ENCODE results near the gene ACOT7. TPM values are rescaled to one million over a fixed set of nuclear protein-coding genes. Genes with fewer than 3 reads are reported as not detected.

The ACOT7 gene
- total RNA-seq, 1 experiment from 2014 or later: 70.2 TPM

DNA sequence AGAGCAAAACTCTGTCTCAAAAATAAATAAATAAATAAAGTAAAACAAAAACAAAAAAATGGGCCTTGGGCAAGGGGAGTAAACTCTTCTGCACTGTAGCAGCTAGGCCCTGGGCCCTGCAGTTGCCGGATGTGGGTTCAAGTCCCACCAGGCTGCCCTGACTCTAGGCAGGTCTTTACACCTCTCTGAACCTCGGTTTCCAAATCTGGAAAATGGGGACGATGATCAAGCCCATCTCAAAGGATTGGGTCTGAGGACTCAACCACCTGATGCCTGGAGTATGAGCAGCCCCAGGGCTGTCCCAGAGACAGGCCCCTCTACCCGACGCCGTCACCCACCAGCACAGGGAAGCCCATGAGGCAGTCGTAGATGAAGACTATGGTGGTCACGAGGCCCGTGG, 140.2 kb downstream of the ACOT7 start:
- H3K4me2 ChIP-seq: no peak overlapping the region
- intact Hi-C loops (cut with micrococcal nuclease; ENCODE audit: unreplicated experiment): no loop called here
- ChIA-PET POLR2A (ENCODE audit: unreplicated experiment) (no interaction called here), CTCF (no interaction called here)
- no peaks in the 10 kb centered on the region for H4K20me1 ChIP-seq (ENCODE audit: insufficient read depth)
- DNase-seq: no peak
- TF ChIP-seq CTCF (conservative IDR thresholded peaks at IDR 0.05) (no peak), EZH2 (IDR thresholded peaks at IDR 0.05; ENCODE audit: low read depth) (no peak)
- H3K27ac ChIP-seq: no peak overlapping the region
- no peaks in the 10 kb centered on the region for H3K27me3 ChIP-seq (ENCODE audit: insufficient read depth, low read depth)
- no TSS peak for BruUV-seq (replicated peaks)
- H3K79me2 ChIP-seq (ENCODE audit: low read depth): no peaks in the 10 kb centered on the region
- H3K36me3 ChIP-seq (ENCODE audit: low read depth): no peaks in the 10 kb centered on the region
- H3K4me1 ChIP-seq (replicated peaks; ENCODE audit: insufficient read depth): no peaks in the 10 kb centered on the region
- no peaks in the 10 kb centered on the region for H3K9me2 ChIP-seq (ENCODE audit: insufficient read depth)
- no peak overlapping the region for H2AFZ ChIP-seq
- no peaks in the 10 kb centered on the region for H3K9me3 ChIP-seq (ENCODE audit: insufficient read depth, low read depth)
- no peak overlapping the region for H3K4me3 ChIP-seq
- no peaks in the 10 kb centered on the region for H3F3A ChIP-seq (ENCODE audit: insufficient read depth, low read depth)

GRCh38 chr1:6252374-6252710, 141.2 kb downstream of the ACOT7 start:
- Histone ChIP-seq H2AFZ (no peak overlapping the region), H3K4me3 (no peak overlapping the region), H3K27me3 (ENCODE audit: insufficient read depth, low read depth) (no peaks in the 10 kb centered on the region), H3K4me1 (replicated peaks; ENCODE audit: insufficient read depth) (no peaks in the 10 kb centered on the region), H3F3A (ENCODE audit: insufficient read depth, low read depth) (no peaks in the 10 kb centered on the region), H3K27ac (no peak overlapping the region), H3K4me2 (no peak overlapping the region), H3K79me2 (ENCODE audit: low read depth) (no peaks in the 10 kb centered on the region), H4K20me1 (ENCODE audit: insufficient read depth) (no peaks in the 10 kb centered on the region), H3K9me2 (ENCODE audit: insufficient read depth) (no peaks in the 10 kb centered on the region), H3K9me3 (ENCODE audit: insufficient read depth, low read depth) (no peaks in the 10 kb centered on the region), H3K36me3 (ENCODE audit: low read depth) (no peaks in the 10 kb centered on the region)
- DNase-seq: no peak
- ChIA-PET CTCF (no interaction called here), POLR2A (ENCODE audit: unreplicated experiment) (no interaction called here)
- BruUV-seq (replicated peaks): no TSS peak
- TF ChIP-seq CTCF (conservative IDR thresholded peaks at IDR 0.05) (no peak), EZH2 (IDR thresholded peaks at IDR 0.05; ENCODE audit: low read depth) (no peak)
- intact Hi-C loops (cut with micrococcal nuclease; ENCODE audit: unreplicated experiment): no loop called here

DNA sequence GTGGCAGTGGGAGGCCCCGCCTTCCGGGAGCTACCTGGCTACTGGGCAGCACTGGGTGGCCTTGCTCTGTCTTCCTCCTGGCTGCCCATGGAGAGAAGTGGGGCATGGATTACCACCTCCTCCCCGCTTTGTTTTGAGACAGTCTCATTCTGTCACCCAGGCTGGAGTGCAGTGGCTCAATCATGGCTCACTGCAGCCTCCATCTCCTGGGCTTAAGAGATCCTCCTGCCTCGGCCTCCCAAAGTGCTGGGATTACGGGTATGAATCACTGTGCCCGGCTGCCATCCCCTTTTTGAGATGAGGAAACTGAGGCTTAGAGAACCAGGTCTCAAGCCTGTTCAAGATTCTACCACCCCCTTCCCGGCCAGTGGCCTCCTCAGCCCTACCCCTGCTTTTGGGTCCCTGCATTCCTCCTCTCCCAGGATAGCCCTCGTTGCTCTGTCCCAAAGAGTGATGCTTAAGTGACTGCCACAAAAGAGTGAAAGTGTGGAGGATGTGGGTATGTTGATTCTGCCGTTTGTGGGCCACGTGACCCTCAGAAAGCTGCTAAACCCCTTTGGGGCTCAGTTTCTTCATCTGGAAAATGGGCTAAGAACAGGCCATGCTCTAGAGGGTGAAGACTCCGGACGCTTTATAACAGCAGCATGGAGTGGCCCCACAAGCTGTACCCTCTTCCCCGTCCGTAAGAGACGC, 141.7 kb downstream of the ACOT7 start:
- CTCF ChIA-PET: no interaction called here

More for the DNA sequence above, 141.7 kb downstream of the ACOT7 start:
- H3K36me3 ChIP-seq (ENCODE audit: low read depth): no peaks in the 10 kb centered on the region
- H3K4me2 ChIP-seq: no peak overlapping the region
- H2AFZ ChIP-seq: no peak overlapping the region
- no peak for DNase-seq
- no peaks in the 10 kb centered on the region for H3K27me3 ChIP-seq (ENCODE audit: insufficient read depth, low read depth)
- H3K27ac ChIP-seq: no peak overlapping the region
- BruUV-seq (replicated peaks): no TSS peak
- no peaks in the 10 kb centered on the region for H3K4me1 ChIP-seq (replicated peaks; ENCODE audit: insufficient read depth)
- TF ChIP-seq CTCF (conservative IDR thresholded peaks at IDR 0.05) (no peak), EZH2 (IDR thresholded peaks at IDR 0.05; ENCODE audit: low read depth) (no peak)
- no peaks in the 10 kb centered on the region for H3K9me3 ChIP-seq (ENCODE audit: insufficient read depth, low read depth)
- POLR2A ChIA-PET (ENCODE audit: unreplicated experiment): no interaction called here
- no peaks in the 10 kb centered on the region for H4K20me1 ChIP-seq (ENCODE audit: insufficient read depth)
- H3K9me2 ChIP-seq (ENCODE audit: insufficient read depth): no peaks in the 10 kb centered on the region
- intact Hi-C loops (cut with micrococcal nuclease; ENCODE audit: unreplicated experiment): no loop called here
- H3F3A ChIP-seq (ENCODE audit: insufficient read depth, low read depth): no peaks in the 10 kb centered on the region
- H3K79me2 ChIP-seq (ENCODE audit: low read depth): no peaks in the 10 kb centered on the region
- H3K4me3 ChIP-seq: no peak overlapping the region
